DMS79 (cell line): ENCODE data around the gene EBI3.
"Not testable (repeated sequence)": the region's sequence is repeated elsewhere in the genome, so short reads cannot be mapped to it uniquely, and the experiment has no call there.

ENCODE experiments used
- DNase-seq: peaks from one replicate; lab custom pipeline; 2025; lab: John Stamatoyannopoulos, UW

The EBI3 gene

GRCh38 chr19:4229179-4229931 lies at the start of gene EBI3:
Gene EBI3, plus strand, starts transcription at chr19:4229523. Its CDS starts 28 bp downstream, at chr19:4229551.
- no peak for DNase-seq

- no peak for DNase-seq
These were observed 48.2 kb upstream of the EBI3 start for GRCh38 chr19:4181053-4181508.

GRCh38 chr19:4182084-4182810 lies 47.1 kb upstream of the EBI3 start, which contains the start of the genes ANKRD24 and SIRT6:
Gene ANKRD24, plus strand, starts transcription at chr19:4182689. Its CDS starts 3,737 bp downstream, at chr19:4186426.
Gene SIRT6, minus strand, starts transcription at chr19:4182563. Its CDS starts 24 bp downstream, at chr19:4182539.
- DNase-seq: peak; percentile 89

GRCh38 chr19:4183967-4184717 lies 45.2 kb upstream of the EBI3 start:
- peak; percentile 42 for DNase-seq

GRCh38 chr19:4184718-4185352 lies 44.5 kb upstream of the EBI3 start:
- DNase-seq: no peak

GRCh38 chr19:4185413-4186086 lies 43.8 kb upstream of the EBI3 start:
- DNase-seq: no peak

DNA sequence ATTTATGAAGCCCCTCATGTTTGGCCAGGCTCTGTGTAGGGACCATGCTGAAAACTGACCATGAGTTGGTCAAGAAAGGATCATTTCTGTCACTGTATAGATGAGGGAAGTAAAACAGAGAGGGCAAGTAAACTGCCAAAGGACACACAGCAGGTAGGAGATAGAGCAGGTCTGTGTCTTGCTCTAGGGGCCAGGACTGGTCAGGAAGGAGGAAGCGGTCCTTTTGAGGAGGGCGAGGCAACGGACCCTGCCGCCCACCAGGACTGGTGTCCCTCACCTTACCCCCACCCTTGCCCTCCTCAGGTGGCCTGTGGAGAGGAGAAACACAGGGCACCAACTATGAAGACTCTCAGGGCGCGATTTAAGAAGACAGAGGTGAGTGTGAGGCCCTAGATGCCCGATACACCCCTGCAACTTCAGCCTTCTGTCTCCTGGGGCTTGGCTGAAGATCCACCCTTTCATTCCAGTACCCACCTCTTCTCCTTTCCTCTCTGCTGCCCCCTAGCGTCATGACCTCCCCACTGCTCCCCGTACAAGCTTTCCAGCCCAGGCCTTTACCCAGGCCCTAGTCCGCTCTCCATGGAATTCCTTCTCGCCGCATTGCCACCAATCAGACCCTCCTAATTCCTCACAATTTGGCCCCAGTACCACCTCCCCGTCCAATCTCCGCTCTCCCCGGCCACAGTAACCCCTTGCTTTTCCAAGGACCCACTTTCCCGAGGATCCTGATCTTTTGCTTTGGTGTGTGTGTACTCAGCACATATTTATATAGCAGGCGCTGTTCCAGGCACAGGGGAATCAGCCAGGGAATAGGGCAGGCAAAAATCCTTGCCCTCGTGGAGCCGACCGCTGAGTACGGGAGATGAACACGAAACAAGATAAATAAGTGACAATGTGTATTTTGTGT lies 43.0 kb upstream of the EBI3 start:
- peak; percentile 20 for DNase-seq

GRCh38 chr19:4187313-4188122 lies 41.8 kb upstream of the EBI3 start:
- no peak for DNase-seq

DNA sequence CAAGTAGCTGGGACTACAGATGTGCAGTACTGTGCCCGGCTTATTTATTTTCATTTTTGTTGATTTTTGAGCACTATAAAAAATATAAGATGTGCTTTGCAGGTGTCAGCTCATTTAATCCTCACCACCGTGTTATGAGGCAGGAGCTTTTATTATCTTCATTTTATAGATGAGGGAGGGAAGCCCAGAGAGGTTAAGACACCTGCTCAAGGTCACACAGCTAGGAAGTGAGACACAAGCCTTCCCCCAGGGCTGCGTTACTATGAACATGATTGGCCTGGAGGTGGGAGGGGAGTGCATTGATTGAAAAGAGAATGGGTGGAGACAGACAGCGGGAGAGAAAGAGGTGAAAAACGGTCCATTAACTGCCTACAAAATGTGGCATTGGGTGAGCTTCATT lies 39.7 kb upstream of the EBI3 start:
- DNase-seq: no peak

- DNase-seq: not testable (repeated sequence)
These were observed 36.8 kb upstream of the EBI3 start for GRCh38 chr19:4192537-4192936.

- DNase-seq: no peak
These were observed 35.0 kb upstream of the EBI3 start for GRCh38 chr19:4194353-4194752.

DNA sequence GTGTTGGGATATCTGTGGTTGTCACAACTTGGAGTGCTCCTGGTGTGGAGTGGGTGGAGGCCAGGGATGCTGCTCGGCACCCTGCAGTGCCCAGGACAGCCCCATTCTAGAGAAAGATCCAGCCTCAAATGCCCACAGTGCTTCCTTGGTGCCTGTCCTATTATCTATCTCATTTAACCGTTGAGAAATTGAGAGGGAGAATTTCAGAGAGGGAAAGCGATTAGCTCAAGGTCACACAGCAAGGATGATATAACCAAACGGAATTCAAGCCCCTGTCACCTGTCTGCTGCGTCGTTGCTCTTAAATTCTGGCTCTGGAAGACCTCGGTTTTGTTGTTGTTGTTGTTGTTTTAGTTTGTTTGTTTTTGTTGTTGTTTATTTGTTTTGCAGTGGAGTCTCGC lies 33.3 kb upstream of the EBI3 start:
- no peak for DNase-seq

- no peak for DNase-seq
These were observed 32.7 kb upstream of the EBI3 start for GRCh38 chr19:4196587-4197148.

DNA sequence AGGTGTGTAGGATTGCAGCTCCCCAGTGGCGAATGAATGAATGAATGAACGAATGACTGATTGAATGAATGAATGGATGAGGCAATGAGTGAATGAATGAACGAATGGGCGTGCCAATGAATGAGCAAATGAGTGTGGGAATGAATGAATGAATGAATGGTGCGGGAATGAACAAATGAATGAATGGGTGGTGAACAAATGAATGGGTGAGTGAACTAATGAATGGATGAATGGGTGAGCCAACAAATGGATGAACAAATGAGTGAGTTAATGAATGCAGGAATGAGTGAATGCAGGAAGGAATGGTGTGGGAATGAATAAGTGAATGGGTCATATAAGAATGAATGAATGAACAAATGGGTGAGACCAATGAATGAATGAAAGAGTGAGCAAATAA lies 32.1 kb upstream of the EBI3 start:
- no peak for DNase-seq

- no peak for DNase-seq
These were observed 31.5 kb upstream of the EBI3 start for GRCh38 chr19:4197625-4198466.

DNA sequence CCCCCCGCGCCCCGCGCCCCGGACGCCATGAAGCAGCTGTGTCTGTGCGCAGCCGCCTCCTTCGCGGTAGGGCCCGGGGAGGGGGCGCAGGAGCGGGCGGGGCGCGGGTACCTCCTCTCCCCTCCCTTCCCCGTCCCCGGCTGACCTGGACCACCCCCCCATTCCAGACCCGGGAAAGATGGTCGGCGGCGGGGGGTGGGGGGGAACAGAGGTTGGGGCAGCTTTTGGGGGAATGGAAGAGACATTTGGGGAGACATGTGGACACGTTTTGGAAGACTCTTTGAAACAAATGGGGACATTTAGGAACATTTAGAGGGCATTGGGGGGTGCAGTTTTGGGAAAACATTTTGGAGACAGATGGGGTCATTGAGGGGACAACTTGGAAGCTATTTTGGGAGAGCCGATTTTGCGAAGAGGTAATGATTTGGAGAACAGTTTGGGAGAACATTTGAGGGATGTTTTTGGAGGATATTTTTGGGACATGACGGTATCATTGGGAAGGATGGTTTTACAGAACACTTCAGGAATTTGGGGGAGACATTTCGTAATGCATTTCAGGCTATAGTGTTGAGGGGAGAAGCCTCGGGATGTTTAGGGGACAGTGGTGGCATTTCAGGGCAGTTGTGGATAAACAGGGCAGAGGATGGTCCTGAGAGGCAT lies 30.7 kb upstream of the EBI3 start:
- no peak for DNase-seq

- DNase-seq: no peak
These were observed 29.5 kb upstream of the EBI3 start for GRCh38 chr19:4199699-4200293.
